RWPE1 (cell line): ENCODE measurements around the gene DR1.

Source experiments
- CTCF ChIA-PET: fragments of 350-600 bp; sonication (Branson Sonifier 250); formaldehyde crosslinking; extraction: SDS; loops from one replicate; lab custom pipeline; 2021; lab: Yijun Ruan, JAX
- POLR2A ChIA-PET: fragments of 400-600 bp; formaldehyde crosslinking; extraction: SDS; loops from one replicate; lab custom pipeline; 2020; ENCODE audit warnings: antibody characterized with exemption; ENCODE audit not compliant: low non-redundant PET; lab: Yijun Ruan, JAX
- DNase-seq: peaks from one replicate; pipeline ENCODE4 v3.0.0; 2012; ENCODE audit warnings: low spot score
- H3K27ac ChIP-seq: fragments of 450-650 bp; 2 replicates; pipeline ENCODE4 v1.5.1; 2017
- TF ChIP-seq, protein P1 (sequence below): fragments of 450-650 bp; conservative IDR thresholded peaks from 2 replicates; pipeline ENCODE4 v1.5.1; 2017; ENCODE audit warnings: low read depth, mild to moderate bottlenecking

DR1 gene

DNA sequence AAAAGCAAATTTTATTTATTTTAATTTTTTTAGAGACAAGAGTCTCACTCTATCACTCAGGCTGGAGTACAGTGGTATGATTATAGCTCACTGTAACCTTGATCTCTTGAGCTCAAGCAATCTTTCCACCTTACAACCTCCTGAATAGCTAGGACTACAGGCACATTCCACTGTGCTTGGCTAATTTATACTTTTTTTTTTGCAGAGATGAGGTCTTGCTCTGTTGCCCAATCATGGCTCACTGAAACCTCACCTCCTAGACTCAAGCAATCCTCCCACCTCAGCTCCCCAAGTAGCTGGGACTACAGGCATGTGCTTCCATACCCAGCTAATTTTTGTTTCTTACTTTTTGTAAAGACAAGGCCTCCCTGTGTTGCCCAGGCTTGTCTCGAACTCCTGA lies 49.5 kb downstream of the DR1 start:
- POLR2A ChIA-PET, result no interaction called here
- TF ChIP-seq, protein P1, sequence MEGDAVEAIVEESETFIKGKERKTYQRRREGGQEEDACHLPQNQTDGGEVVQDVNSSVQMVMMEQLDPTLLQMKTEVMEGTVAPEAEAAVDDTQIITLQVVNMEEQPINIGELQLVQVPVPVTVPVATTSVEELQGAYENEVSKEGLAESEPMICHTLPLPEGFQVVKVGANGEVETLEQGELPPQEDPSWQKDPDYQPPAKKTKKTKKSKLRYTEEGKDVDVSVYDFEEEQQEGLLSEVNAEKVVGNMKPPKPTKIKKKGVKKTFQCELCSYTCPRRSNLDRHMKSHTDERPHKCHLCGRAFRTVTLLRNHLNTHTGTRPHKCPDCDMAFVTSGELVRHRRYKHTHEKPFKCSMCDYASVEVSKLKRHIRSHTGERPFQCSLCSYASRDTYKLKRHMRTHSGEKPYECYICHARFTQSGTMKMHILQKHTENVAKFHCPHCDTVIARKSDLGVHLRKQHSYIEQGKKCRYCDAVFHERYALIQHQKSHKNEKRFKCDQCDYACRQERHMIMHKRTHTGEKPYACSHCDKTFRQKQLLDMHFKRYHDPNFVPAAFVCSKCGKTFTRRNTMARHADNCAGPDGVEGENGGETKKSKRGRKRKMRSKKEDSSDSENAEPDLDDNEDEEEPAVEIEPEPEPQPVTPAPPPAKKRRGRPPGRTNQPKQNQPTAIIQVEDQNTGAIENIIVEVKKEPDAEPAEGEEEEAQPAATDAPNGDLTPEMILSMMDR, result no peak
- CTCF ChIA-PET, result interaction anchor here (0.6 kb wide), 1 partner anchor 773 kb away, joined by 3 read pairs; no protein-coding TSS in a partner anchor
- DNase-seq, result no peak
- H3K27ac ChIP-seq, result no peak overlapping the region

DNA sequence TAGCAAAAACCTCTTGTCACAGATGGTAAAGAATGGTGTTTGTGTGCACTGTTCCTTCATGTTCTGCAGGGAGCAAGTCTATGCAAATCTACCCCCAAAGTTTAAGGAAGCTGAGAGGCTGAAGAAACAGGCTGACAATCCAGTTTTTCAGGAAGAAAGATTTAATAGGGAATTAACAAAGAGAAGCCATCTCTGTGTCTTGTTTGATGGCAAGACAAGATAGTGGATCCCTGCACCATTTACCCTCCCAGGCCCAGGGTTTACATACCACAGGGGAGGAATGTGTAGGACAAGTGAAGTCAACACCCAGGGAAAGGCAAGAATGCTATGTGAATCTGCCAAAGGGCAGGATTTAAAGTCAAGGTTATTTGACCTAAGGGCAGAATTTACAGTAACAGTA lies 54.1 kb downstream of the DR1 start:
- ChIA-PET POLR2A (no interaction called here), CTCF (interaction anchor here (0.6 kb wide), 3 partner anchors 22 to 1369 kb away, joined by 3 to 4 read pairs (median 3); no protein-coding TSS in a partner anchor)
- TF ChIP-seq, protein P1, result no peak

DNA sequence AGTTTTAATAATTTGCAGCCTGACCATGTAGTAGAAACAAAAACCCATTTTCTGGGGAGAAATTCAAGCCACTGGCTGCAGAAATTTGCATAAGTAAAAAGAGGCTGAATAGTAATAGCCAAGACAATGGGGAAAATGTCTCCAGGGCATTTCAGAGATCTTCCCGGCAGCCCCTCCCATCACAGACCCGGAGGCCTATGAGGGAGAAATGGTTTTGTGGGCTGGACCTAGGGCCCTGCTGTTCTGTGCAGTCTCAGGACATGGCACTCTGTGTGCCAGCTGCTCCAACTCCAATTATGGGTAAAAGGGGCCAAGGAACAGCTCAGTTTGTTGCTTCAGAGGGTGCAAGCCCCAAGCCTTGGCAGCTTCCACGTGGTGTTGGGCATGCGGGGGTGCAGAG lies 62.5 kb downstream of the DR1 start:
- ChIA-PET CTCF (interaction anchor here (0.6 kb wide), 1 partner anchor 39 kb away, joined by 3 read pairs; no protein-coding TSS in a partner anchor), POLR2A (no interaction called here)
- DNase-seq, result no peak
- TF ChIP-seq, protein P1, result no peak
- no peak overlapping the region for H3K27ac ChIP-seq

More for the DNA sequence above, 54.1 kb downstream of the DR1 start:
- DNase-seq, result peak; percentile 6
- H3K27ac ChIP-seq, result no peak overlapping the region

DNA sequence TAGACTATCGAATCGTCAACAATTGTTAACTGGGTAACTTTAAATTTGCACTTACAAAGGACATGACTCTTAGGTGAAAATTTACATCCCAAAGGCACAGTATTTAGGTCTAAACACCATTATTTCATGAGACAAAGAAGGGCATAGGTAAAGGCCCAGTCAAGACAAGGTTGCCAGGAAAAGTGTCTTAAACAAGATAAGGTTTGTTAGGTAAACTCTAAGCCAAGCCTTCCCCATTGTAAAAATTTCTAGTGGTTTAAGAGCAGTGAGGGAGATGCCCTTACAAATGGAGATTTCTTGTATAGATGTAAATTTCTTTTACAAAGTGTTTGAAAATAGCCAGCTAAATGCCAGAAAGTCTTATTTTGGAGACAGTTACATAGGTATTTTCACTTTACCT lies 65.3 kb downstream of the DR1 start:
- H3K27ac ChIP-seq, result no peak overlapping the region
- no peak for DNase-seq
- TF ChIP-seq, protein P1, result no peak
- CTCF ChIA-PET, result no interaction called here
- POLR2A ChIA-PET, result no interaction called here

DNA sequence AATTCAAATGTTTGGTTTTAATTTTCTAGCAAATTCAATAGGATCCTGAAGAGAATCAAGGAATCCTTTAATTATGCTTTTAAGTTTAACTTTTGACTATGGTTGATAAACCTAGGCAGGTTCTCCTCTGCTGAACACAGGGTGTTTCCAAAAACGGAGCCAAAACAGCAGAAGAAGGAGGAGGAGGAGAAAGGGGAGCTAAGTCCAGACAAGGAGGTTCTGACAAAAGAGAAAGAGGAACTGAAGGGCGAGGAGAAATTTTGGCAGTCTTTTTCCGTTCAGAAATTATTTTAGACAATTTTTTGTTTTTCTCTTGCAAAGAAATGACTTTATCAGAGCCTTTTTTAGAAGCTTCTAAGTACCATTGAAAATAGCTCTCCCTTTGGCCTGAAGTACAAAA lies 69.0 kb downstream of the DR1 start:
- H3K27ac ChIP-seq, result no peak overlapping the region
- DNase-seq, result no peak
- TF ChIP-seq, protein P1, result no peak
- ChIA-PET POLR2A (no interaction called here), CTCF (no interaction called here)

DNA sequence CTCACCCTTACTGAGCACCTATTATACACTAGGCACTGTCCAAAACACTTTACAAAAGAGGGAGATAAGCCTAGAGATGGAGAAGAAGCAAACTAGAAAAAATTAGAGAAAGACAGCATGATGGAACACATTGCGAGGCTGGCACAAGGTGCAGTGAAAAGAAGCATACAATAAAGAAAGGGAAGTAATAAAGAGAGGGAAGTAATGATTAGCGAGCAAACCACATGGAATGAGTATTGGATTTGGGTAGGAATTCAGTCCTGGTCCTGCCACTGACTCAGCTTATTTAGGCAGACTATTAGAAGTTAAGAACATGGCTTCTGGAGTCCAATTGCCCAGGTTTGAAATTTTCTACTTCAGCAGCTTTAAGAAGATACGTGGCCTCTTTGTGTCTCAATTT lies 69.6 kb downstream of the DR1 start:
- ChIA-PET POLR2A (no interaction called here), CTCF (no interaction called here)
- no peak overlapping the region for H3K27ac ChIP-seq
- TF ChIP-seq, protein P1, result no peak
- DNase-seq, result no peak
